SK-N-SH (cell line): ENCODE data around the gene STX16.

Experiments used
- FOXJ3 ChIP-seq: sonication (generic); formaldehyde crosslinking; IDR thresholded peaks from 2 replicates; pipeline ENCODE4 v1.5.1; 2020; ENCODE audit warnings: mild to moderate bottlenecking, missing genetic modification reagents
- MEF2A ChIP-seq: IDR thresholded peaks from 2 replicates; pipeline ENCODE4 v1.4.0; 2012; ENCODE audit warnings: low read depth, borderline replicate concordance
- MXI1 ChIP-seq: IDR thresholded peaks from 2 replicates; pipeline ENCODE4 v1.6.1; 2012; ENCODE audit warnings: mild to moderate bottlenecking, low read depth, low read length, improper control_type of control experiment
- POLR2AphosphoS5 ChIP-seq: IDR thresholded peaks from 2 replicates; pipeline ENCODE4 v1.6.1; 2012; ENCODE audit warnings: low read depth, low read length
- SMC3 ChIP-seq: IDR thresholded peaks from 2 replicates; pipeline ENCODE4 v1.6.1; 2012; ENCODE audit warnings: low read depth, low read length, improper control_type of control experiment
- TAF1 ChIP-seq: IDR thresholded peaks from 2 replicates; pipeline ENCODE4 v1.6.1; 2012; ENCODE audit warnings: low read depth, mild to moderate bottlenecking, low read length, moderate library complexity, borderline replicate concordance
- TF ChIP-seq, protein P1 (sequence below): fragments of 150-350 bp; IDR thresholded peaks from 2 replicates; pipeline ENCODE4 v1.6.1; 2017; ENCODE audit warnings: antibody characterized with exemption, low read length, low read depth, borderline replicate concordance
- TF ChIP-seq, protein P2 (sequence below): fragments of 200-600 bp; sonication (generic); IDR thresholded peaks from 2 replicates; pipeline ENCODE4 v1.6.1; 2017; ENCODE audit warnings: antibody characterized with exemption, mild to moderate bottlenecking, moderate library complexity

DNA sequence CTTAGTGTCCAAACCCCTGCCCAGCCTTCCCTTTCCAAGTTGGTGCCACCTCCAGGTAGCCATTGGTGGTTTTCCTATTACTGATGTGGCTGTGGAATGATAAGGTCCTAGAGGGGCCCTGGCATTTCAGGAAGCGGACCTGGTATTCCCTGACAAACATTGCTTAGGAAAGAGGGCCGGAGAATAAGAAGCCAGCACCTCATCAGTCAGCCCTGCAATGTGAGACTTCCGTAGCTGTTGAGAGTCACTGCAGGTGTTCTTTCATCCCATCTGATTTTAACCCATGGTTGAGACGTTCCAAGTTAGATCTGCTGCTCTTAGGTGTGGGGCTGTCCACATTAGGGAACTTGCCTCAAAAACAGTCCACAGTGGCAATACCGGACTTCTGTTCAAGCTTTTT is 26.7 kb downstream of the STX16 start:
- TF ChIP-seq, protein P1, sequence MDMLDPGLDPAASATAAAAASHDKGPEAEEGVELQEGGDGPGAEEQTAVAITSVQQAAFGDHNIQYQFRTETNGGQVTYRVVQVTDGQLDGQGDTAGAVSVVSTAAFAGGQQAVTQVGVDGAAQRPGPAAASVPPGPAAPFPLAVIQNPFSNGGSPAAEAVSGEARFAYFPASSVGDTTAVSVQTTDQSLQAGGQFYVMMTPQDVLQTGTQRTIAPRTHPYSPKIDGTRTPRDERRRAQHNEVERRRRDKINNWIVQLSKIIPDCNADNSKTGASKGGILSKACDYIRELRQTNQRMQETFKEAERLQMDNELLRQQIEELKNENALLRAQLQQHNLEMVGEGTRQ = no peak
- TF ChIP-seq FOXJ3 (CRISPR knock-in tag) (no peak), TAF1 (no peak), POLR2AphosphoS5 (no peak), MXI1 (no peak), MEF2A (no peak), SMC3 (no peak)
- TF ChIP-seq, protein P2, sequence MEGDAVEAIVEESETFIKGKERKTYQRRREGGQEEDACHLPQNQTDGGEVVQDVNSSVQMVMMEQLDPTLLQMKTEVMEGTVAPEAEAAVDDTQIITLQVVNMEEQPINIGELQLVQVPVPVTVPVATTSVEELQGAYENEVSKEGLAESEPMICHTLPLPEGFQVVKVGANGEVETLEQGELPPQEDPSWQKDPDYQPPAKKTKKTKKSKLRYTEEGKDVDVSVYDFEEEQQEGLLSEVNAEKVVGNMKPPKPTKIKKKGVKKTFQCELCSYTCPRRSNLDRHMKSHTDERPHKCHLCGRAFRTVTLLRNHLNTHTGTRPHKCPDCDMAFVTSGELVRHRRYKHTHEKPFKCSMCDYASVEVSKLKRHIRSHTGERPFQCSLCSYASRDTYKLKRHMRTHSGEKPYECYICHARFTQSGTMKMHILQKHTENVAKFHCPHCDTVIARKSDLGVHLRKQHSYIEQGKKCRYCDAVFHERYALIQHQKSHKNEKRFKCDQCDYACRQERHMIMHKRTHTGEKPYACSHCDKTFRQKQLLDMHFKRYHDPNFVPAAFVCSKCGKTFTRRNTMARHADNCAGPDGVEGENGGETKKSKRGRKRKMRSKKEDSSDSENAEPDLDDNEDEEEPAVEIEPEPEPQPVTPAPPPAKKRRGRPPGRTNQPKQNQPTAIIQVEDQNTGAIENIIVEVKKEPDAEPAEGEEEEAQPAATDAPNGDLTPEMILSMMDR = no peak
